Uterus (tissue), 4 donors: Measurements from ENCODE around the gene TOGARAM2. TPM values are rescaled to one million over a fixed set of nuclear protein-coding genes. Genes with fewer than 3 reads are reported as not detected.

Source experiments
- DNase-seq, 2 donors: peaks; one replicate each; pipeline ENCODE4 v3.0.0-alpha.2; 2019 to 2020
- H3K27ac ChIP-seq, 2 donors: fragments of 200-600 bp; sonication (generic); 1 replicate in 1 of 2; 2 replicates in 1 of 2; pipeline ENCODE4 v1.5.1; 2016 to 2018
- H3K27me3 ChIP-seq, 2 donors: fragments of 200-600 bp; sonication (generic); one replicate each; pipeline ENCODE4 v1.5.1; 2018 to 2019; ENCODE audit warnings: control low read depth in 1 of 2
- H3K36me3 ChIP-seq, 2 donors: fragments of 200-600 bp; sonication (generic); one replicate each; pipeline ENCODE4 v1.5.1; 2019; ENCODE audit warnings: control low read depth in 1 of 2
- H3K4me1 ChIP-seq, 2 donors: fragments of 200-600 bp; sonication (generic); one replicate each; pipeline ENCODE4 v1.5.1; 2018 to 2019; ENCODE audit warnings: control low read depth in 1 of 2
- H3K4me3 ChIP-seq, 2 donors: fragments of 200-600 bp; sonication (generic); 1 replicate in 1 of 2; 2 replicates in 1 of 2; pipeline ENCODE4 v1.5.1; 2018 to 2019; ENCODE audit warnings: mild to moderate bottlenecking in 1 of 2
- H3K9me3 ChIP-seq, 2 donors: fragments of 200-600 bp; sonication (generic); one replicate each; pipeline ENCODE4 v1.5.1; 2019; ENCODE audit warnings: control low read depth in 1 of 2
- CTCF ChIP-seq, 4 experiments: fragments of 200-600 bp in 2 of 4; fragments of 450-650 bp in 2 of 4; sonication (generic) in 2 of 4; IDR thresholded peaks; one replicate each; pipeline ENCODE4 v1.5.1; 2016 to 2019; ENCODE audit warnings: antibody characterized with exemption in 4 of 4, mild to moderate bottlenecking in 2 of 4, moderate library complexity in 1 of 4
- POLR2A ChIP-seq, 2 donors: fragments of 450-650 bp; IDR thresholded peaks; one replicate each; pipeline ENCODE4 v1.6.1; 2016; ENCODE audit warnings: antibody characterized with exemption in 2 of 2, mild to moderate bottlenecking in 1 of 2, moderate library complexity in 1 of 2
- intact Hi-C: fragments of 100-400 bp; cut with DNase I; formaldehyde crosslinking; loops from one replicate; pipeline ENCODE4 v1.15.1; 2023; ENCODE audit warnings: low total_unique reads
- total RNA-seq, 4 donors: library from RNA; depleted of rRNA in 3 of 4; stranded (reverse); fragments of >200 nt in 3 of 4; gene quantifications; one replicate each; pipeline versions ENCODE4 v1.1.0 to v1.2.4, GENCODE V29; 2014 to 2023
- donor health status: DM: yes; HTN: yes; CAD: no.

The TOGARAM2 gene
- total RNA-seq, result 1 to 10 TPM in 1 of 4 donors, under 1 TPM in 1, not detected in 2; 0.61 to 1.5 TPM

GRCh38 chr2:28981016-28981441 lies at the start of gene TOGARAM2:
Gene TOGARAM2 (plus strand): TSS chr2:28981298. CDS start chr2:28994835, 13,537 bp downstream.
- no peaks in the 10 kb centered on the region for H3K36me3 ChIP-seq
- intact Hi-C loops, result no loop called here
- H3K4me1 ChIP-seq, result no peaks in the 10 kb centered on the region
- no peak within 1 kb of the TSS for H3K4me3 ChIP-seq
- no peak within 1 kb of the TSS for H3K27ac ChIP-seq
- no peaks in the 10 kb centered on the region for H3K27me3 ChIP-seq
- TF ChIP-seq CTCF (IDR thresholded peaks at IDR 0.05), result no peak
- DNase-seq, result peak in 1 of 2 donors; percentile 31
- H3K9me3 ChIP-seq, result no peaks in the 10 kb centered on the region

DNA sequence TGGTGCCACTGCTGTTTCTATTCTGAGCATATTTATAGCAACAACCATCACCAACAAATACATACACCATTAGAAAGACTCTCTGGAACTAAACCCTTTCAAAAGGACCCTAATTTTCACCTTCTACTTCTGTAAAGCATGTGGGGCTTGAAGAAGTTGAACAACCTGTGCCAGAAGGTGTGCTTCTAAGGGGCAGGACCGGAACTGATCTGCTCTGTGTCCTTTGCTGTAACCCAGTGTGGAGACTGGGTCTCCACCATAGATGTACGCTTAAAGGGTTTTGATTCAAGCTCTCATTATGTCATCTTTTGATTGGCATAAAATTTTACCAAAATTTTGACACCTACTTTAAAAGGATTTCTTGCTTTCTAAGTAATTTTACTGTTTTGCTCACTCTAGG lies 46.3 kb upstream of the TOGARAM2 start:
- Histone ChIP-seq H3K4me3 (no peak overlapping the region), H3K36me3 (no peaks in the 10 kb centered on the region)

GRCh38 chr2:28941008-28941407 lies 40.1 kb upstream of the TOGARAM2 start:
- no peak overlapping the region for H3K4me3 ChIP-seq
- no peak overlapping the region for H3K27ac ChIP-seq
- no peak for TF ChIP-seq POLR2A (IDR thresholded peaks at IDR 0.05)
- TF ChIP-seq CTCF (IDR thresholded peaks at IDR 0.05), result no peak
- no peak for DNase-seq
- no peaks in the 10 kb centered on the region for H3K36me3 ChIP-seq
- H3K27me3 ChIP-seq, result no peaks in the 10 kb centered on the region
- intact Hi-C loops, result no loop called here
- no peaks in the 10 kb centered on the region for H3K4me1 ChIP-seq
- no peaks in the 10 kb centered on the region for H3K9me3 ChIP-seq

More for the DNA sequence above, 46.3 kb upstream of the TOGARAM2 start:
- no peaks in the 10 kb centered on the region for H3K4me1 ChIP-seq
- no peaks in the 10 kb centered on the region for H3K9me3 ChIP-seq
- no peaks in the 10 kb centered on the region for H3K27me3 ChIP-seq
- intact Hi-C loops, result no loop called here
- TF ChIP-seq CTCF (IDR thresholded peaks at IDR 0.05) (no peak), POLR2A (IDR thresholded peaks at IDR 0.05) (no peak)
- H3K27ac ChIP-seq, result no peak overlapping the region
- no peak for DNase-seq

DNA sequence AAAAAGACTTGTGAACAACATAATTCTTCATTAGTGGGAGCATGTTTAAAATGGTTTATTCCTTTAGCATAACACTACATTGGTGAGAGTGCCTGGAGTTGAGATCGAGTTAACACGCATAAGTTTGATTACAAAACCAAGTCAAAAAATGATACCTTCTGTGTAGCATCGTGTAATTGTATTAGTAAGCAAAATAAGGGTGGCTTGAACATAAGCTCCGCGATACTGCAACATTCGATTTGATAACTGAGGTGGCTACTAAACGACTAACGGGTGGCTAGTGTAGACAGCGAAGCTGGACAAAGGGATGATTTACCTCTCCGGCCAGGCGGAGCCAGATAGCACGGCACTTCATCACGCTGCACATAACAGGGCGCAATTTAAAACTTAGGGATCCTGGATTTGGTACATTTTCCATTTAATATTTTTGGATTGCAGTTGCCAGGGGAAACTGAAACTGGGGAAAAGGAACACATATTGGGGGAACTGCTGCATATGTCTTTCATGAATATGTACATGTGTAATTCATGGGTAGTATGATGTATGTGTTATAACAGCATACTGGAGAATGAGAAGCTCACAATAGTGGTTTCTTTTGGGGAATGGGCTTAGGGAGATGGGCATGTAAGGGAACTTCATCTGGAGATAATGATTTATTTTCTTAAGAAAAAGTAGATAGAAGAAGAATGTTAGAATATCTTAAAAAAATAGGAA lies 36.4 kb upstream of the TOGARAM2 start:
- no peaks in the 10 kb centered on the region for H3K9me3 ChIP-seq
- intact Hi-C loops, result no loop called here
- H3K4me3 ChIP-seq, result no peak overlapping the region
- TF ChIP-seq CTCF (IDR thresholded peaks at IDR 0.05) (no peak), POLR2A (IDR thresholded peaks at IDR 0.05) (no peak)
- H3K27ac ChIP-seq, result no peak overlapping the region
- no peak for DNase-seq
- H3K4me1 ChIP-seq, result no peaks in the 10 kb centered on the region
- H3K27me3 ChIP-seq, result no peaks in the 10 kb centered on the region
- H3K36me3 ChIP-seq, result no peaks in the 10 kb centered on the region

GRCh38 chr2:28948160-28948559 lies 32.9 kb upstream of the TOGARAM2 start:
- H3K36me3 ChIP-seq, result no peaks in the 10 kb centered on the region
- TF ChIP-seq POLR2A (IDR thresholded peaks at IDR 0.05), result no peak
- TF ChIP-seq CTCF (IDR thresholded peaks at IDR 0.05), result no peak

More at GRCh38 chr2:28948160-28948559, 32.9 kb upstream of the TOGARAM2 start:
- H3K4me1 ChIP-seq, result no peaks in the 10 kb centered on the region
- intact Hi-C loops, result no loop called here
- H3K27me3 ChIP-seq, result no peaks in the 10 kb centered on the region
- no peak overlapping the region for H3K27ac ChIP-seq
- no peak for DNase-seq
- H3K9me3 ChIP-seq, result no peaks in the 10 kb centered on the region
- no peak overlapping the region for H3K4me3 ChIP-seq
